Cerebellar nuclear complex (tissue), 1 donor: ENCODE results near the gene AWAT2.

ENCODE experiments used
- DNase-seq, 2 experiments: peaks; one replicate each; lab custom pipeline; 2025; lab: John Stamatoyannopoulos, UW

The AWAT2 gene

GRCh38 chrX:70049925-70050324 is at the start of gene AWAT2:
Gene AWAT2, minus strand, starts transcription at chrX:70049938. Its CDS starts 6 bp downstream, at chrX:70049932.
- DNase-seq = no peak

GRCh38 chrX:70096052-70096451 is 46.3 kb upstream of the AWAT2 start:
- no peak for DNase-seq

- DNase-seq = no peak
Observed at GRCh38 chrX:70092247-70092646, 42.5 kb upstream of the AWAT2 start.

GRCh38 chrX:70089604-70090297 is 40.0 kb upstream of the AWAT2 start:
- DNase-seq = no peak

GRCh38 chrX:70088751-70089150 is 39.0 kb upstream of the AWAT2 start:
- no peak for DNase-seq

- no peak for DNase-seq
Observed at GRCh38 chrX:70087857-70088630, 38.3 kb upstream of the AWAT2 start.

- no peak for DNase-seq
Observed at GRCh38 chrX:70084592-70085240, 35.0 kb upstream of the AWAT2 start.

GRCh38 chrX:70082723-70083122 is 33.0 kb upstream of the AWAT2 start:
- DNase-seq = no peak

GRCh38 chrX:70079870-70080269 is 30.1 kb upstream of the AWAT2 start:
- no peak for DNase-seq

- DNase-seq = no peak
Observed at GRCh38 chrX:70079297-70079696, 29.6 kb upstream of the AWAT2 start.

- no peak for DNase-seq
Observed at GRCh38 chrX:70066646-70067045, 16.9 kb upstream of the AWAT2 start.

GRCh38 chrX:70062961-70063550 is 13.3 kb upstream of the AWAT2 start:
- DNase-seq = no peak

- DNase-seq = no peak
Observed at GRCh38 chrX:70062076-70062475, 12.3 kb upstream of the AWAT2 start, which contains the start of gene OTUD6A. Gene OTUD6A, plus strand, starts transcription at chrX:70062457. Its CDS starts 68 bp downstream, at chrX:70062525.

GRCh38 chrX:70054391-70054790 is 4.7 kb upstream of the AWAT2 start:
- no peak for DNase-seq

- no peak for DNase-seq
Observed at GRCh38 chrX:70052895-70053615, 3.3 kb upstream of the AWAT2 start.

- DNase-seq = no peak
Observed at GRCh38 chrX:70049406-70049805, 332 bp downstream of the AWAT2 start.

- no peak for DNase-seq
Observed at GRCh38 chrX:70046978-70047377, 2.8 kb downstream of the AWAT2 start.

GRCh38 chrX:70044541-70045245 is 5.0 kb downstream of the AWAT2 start:
- no peak for DNase-seq

- no peak for DNase-seq
Observed at GRCh38 chrX:70043685-70044084, 6.1 kb downstream of the AWAT2 start.

- DNase-seq = no peak
Observed at GRCh38 chrX:70042399-70043371, 7.1 kb downstream of the AWAT2 start.
